CD4-positive, alpha-beta T cell treated with Interleukin-15 for 4 hours (primary cell): Measurements from ENCODE around the gene FCN2.

ENCODE experiments used
- DNase-seq: peaks from one replicate; pipeline ENCODE4 v3.0.0-alpha.2; 2020; ENCODE audit warnings: low spot score

Gene FCN2

DNA sequence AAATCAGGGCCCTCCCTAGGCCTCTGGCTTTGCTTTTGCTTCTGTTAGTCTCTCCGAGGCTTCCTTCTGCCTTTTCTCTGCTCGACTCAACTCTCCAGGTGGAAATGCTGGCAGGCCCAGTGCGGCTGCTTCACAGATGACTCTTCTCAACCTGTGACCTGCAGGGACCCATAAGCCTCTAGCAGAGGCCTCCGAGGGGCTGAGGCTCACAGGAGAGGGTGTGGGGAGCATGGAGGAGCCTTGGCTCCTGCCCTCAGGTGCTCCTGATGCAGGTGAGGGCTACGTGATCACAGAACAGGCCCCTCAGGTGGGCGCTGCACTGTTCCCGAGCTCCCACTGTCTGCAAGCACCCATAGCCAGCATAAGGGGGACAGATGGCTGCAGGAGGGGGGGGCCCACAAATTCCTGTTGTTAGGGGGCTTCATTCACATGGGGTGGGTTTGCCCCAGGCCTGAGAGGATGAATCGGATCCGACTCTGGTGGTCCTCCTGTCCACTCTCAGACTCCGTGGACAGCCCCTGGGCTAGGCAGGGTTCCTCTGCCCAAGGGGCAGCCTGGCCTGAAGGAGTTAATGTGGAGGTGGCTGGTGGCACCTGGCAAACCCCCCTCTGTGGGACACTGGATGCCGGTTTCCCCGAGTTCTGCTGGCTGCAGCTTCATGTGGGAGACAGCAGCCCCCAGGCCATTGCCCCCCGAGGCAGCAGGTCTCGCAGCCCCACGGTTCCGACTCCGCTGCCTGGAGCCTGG lies 10.9 kb upstream of the FCN2 start:
- no peak for DNase-seq

DNA sequence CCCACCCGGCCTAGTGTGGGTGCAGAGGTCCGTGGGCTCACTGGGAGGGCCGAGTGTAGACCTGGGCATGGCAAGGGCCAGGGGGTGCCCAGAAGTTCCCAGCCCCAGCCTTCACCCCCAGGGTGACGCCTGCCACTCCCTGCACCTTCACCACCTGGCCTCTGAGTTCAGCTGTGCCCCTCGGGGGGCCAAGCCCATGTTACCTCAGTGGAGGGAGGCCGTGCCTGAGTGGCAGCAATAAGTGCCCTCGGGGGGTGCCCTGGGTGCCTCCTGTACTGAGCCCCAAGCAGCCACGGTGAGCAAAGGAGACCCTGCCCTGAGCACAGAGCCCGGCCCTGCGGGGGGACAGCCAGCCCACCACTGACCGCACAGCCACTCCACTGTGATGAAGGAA lies 10.3 kb upstream of the FCN2 start:
- DNase-seq, result no peak

DNA sequence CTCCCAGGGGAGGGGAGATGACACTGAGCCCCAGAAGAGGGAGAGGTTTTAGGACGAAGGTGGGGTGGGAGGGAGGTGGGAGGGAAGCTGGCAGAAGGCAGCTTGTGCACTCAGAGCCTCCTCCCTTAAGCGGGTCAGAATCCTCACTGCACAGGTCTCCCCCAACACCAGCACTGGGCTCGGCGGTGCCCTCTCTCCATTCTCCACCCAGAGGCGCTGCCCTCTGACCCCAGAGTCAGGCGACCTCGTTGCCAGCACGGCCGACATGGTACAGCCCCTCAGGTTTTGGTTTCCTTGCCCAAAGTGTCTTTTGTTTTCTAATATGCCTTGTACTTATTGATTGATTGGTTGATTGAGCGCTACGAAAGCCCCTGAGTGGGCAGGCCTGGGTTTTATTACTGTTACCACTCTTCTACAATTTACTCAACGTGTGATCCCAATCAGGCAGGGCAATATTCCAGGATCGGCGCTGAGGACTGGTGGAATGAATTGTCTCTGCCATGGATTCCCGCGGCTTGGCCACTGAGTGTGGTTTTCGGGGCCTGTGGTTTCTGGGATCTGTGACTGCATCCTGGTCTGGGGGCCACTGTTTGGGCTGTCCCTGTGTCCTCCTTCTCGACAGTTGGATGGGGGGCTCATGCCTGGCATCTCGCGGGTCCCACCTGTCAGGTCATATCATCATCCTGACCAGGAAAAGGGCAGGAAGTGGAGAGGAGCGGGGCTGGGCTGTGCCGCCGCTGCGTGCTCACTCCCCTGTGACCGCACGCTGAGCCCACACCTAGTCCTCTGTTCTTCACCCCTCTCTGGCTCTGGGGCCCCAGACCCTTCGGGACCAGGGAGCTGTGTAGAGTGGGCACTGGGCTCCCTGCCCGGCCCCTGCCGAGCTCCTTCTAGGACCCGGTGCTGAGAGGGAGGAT lies 9.6 kb upstream of the FCN2 start:
- no peak for DNase-seq

DNA sequence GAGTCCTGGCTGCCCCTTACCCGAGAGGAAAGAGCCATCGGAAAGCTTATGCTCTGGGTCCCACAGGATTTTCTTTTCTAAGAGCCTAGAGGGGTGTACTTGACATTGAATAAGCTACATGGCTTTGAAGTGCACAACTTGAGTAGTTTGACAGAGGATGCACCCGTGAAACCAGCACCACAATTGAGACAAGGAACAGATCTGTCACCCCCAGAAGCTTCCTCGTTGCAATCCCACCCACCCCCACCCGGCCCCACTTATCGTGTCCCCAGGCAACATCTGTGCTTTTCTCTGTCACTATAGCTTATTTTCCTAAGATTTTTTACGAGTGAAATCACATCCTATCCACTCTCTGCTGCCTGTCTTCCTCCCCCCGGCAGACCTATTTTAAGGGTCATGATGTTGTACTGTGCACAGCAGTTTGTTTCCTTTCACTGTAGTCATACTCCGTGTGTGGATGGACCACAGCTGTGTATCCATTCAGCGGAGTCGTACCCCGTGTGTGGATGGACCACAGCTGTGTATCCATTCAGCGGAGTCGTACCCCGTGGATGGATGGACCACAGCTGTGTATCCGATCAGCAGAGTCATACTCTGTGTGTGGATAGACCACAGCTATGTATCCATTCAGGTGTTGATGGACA lies 8.8 kb upstream of the FCN2 start:
- no peak for DNase-seq

DNA sequence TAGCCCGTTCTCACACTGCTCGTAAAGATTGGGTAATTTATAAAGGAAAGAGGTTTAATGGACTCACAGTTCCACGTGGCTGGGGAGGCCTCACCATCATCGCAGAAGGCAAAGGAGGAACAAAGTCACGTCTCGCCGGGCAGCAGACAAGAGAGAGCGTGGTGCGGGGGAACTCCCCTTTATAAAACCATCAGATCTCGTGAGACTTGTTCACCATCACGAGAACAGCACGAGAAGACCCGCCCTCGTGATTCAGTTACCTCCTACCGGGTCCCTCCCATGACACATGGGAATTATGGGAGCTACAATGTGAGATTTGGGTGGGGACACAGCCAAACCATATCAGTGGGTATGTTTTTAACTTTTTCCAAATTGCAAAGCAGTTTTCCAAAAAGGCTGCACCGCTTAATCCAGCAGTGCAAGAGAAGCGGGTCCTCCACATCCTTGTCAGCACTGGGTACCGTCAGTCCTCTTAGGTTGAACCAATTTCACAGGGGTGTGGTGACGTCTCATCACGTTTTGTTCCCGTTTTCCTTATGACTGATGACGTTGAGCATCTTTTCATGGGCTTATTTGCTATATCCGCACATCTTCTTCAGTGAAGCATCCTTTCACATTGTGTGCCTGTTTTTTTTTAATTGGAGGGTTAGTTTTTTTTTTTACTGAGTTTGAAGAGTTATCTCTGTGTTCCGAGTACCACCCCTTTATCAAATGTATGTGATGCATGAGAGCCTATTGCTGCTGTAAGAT lies 8.0 kb upstream of the FCN2 start:
- DNase-seq, result no peak

DNA sequence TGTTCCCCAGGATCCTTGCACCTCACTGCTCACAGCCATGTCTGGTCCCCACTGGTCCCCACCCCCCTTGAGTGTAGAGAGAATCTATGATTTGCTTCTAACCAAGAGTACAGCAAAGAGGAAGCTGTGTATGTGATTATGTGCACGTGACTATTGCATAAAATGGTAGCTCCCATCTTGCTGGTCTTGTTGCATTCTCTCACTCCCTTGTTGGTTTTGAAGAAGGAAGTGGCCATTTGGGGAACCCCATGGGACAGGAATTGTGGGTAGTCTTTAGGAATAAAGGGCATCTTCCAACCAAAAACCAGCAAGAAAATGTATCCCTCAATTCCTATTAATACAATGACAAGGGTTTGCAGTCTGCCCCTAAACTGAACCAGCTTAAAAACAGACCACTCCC lies 5.2 kb upstream of the FCN2 start:
- no peak for DNase-seq

DNA sequence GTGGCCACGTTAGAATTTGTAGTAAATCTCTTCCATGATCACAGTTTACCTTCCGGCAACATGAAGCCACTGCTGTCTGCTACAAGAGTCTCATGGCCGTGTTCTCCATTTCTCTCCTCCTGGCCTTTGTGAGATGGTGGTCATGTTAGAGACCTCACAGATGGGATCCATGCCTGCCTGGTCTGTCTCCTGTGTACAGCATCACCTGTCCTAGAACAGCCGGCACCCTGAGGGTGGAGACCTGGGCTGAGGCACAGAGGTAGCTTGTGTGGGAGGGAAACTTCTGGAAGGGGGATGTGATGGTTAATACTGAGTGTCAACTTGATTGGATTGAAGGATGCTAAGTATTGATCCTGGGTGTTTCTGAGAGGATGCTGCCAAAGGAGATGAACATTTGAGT lies 3.1 kb upstream of the FCN2 start:
- DNase-seq, result no peak

DNA sequence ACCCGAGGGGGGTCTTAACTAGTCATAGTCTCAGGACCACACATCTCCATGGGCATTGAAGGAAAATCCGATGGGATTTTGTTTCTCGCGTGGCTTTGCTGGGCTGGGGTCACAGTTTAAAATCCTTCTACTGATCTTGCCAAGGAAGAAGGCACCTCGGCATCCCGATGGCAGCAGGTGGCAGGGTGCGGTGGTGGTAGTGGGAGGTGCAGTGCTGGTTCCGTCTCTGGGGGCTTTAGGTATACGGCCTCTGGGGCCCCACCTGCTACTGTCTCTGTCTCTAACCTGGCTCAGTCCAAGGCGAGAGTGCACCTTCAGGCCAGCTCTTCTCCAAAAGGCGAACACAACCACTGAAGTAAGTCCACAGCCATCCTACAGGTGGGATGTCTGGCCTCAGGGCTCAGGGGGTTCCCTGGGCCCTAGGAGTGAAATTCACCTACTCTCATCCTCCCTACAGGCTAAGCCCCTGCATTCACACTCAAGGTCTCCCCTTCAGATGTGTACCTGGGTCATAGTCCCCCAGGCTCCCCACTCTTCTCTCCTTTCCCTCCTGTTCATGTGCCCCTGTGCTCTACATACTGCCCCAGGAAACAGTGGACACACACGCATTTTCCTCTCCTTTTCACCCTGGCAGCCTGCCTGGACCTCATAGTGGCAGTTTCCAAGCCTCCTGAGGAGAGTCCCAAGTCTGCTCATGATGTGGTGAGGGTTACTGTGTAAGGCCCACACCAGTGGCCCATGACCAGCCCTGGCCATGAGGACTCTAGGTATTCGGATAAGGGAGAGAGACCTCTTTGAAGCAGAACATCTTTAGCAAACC lies 736 bp upstream of the FCN2 start:
- DNase-seq, result no peak

DNA sequence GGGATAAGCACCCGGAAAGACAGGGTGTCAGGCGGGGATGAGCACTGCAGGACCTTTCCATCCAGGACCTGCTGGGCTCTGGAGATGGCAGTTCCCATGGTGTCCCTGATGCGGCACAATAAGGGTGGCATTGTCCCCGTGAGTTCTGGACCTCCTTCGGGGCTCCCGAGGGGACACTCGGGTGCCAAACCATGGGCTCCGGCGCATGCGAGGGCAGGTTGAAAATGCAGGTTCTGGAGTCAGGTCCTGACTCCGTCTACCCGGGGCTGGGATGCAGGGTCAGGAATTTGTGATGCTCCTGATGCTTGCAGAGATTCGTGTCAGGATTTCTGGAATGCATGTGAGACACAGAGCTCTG lies 682 bp downstream of the FCN2 start:
- no peak for DNase-seq

DNA sequence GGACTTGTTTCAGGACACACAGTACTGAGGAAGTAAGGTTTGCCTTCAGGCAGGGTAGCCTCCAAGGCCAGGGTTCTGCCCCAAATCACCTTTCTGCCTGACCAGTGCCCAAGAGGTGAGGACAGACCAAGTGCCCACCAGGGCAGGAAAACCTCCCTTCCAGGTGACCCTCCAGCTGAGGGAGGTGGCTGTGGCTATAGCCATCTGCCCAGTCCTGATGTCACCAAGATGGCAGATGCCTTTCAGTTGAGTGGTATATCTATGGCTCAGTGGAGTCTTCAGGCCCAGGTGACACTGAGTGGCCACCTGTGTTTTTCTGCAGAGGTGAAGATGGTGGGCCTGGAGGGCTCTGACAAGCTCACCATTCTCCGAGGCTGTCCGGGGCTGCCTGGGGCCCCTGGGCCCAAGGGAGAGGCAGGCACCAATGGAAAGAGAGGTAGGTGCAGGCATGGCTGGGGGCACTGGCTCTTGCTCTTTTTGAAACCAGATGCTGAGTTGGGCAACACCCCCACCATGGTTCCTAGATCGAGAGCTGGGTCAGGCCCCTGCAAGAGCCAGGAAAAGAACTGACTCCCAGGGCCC lies 1.7 kb downstream of the FCN2 start:
- no peak for DNase-seq

DNA sequence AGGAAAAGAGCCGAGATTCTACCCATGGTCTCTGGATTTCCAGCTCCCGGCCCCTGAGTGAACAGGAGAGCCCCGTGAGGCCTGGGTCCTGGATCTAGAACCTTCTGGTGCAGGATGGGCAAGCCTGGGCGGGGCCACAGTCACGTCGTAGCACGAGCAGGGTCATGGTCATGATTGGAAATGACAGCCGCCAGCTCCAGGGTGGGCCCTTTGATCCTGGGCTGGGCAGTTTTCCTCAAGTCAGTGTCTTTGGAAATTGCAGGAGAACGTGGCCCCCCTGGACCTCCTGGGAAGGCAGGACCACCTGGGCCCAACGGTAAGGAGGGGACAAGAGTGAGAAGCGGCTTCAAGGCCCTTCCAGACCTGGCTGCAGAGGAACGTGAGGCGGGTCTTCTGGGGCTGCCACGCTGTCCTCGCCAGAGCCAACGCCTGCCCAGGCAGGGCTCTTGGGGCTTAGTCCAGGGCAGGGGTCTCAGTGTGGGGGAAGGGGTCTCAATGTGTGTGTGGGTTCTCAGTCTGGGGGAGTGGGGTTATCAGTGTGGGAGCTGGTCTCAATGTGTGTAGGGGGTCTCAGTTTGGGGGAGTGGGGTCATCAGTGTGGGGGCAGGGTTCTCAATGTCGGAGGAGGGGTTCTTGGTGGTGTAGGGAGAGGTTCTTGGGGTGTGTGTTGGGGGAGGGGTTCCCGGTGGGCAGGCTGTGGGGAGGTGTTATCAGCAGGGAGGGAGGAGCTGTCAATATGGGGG lies 2.6 kb downstream of the FCN2 start:
- no peak for DNase-seq

DNA sequence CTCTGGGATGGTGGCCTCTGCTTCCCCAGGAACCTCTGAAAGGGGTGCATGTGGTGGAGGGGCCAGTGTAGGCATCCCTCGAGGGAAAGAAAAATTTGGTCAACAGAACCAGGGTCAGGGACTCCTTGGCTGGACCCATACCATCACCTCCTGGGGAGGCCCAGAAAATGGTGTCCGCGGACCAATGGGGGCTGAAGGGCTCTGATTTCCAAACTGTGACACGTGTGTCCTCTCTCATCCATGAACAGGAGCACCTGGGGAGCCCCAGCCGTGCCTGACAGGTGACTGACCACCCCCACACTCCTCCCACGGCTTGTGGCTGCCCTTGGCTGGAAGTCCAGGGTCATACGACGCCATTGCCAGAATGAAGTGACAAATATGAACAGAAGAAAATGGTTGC lies 3.9 kb downstream of the FCN2 start:
- no peak for DNase-seq

DNA sequence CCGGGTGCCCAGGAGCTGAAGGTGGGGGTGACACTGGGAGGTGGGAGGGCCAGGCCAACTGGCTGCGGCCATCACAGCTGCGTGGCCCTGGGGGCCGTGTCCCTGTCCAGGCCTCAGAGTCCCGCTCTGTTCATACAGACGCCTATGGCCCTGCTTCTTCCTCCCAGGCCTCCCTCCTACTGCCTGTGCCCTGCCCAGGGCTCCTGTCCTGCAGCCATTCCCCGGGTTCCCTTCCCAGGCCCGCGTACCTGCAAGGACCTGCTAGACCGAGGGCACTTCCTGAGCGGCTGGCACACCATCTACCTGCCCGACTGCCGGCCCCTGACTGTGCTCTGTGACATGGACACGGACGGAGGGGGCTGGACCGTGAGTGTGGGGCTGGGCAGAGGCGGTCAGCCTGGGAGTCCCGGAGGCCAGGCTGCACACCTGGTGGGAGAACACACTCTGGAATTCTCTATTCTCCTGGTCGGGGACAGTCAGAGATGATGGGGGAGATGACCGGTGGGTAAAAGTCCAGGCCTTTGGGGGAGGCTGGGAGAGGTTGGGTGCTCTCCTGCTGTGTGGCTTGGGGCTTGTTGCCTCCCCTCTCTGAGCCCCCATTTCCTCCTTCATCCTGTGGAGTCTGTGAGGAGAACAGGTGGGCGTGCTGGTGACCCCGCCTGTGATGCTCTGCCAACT lies 4.5 kb downstream of the FCN2 start:
- DNase-seq, result no peak

DNA sequence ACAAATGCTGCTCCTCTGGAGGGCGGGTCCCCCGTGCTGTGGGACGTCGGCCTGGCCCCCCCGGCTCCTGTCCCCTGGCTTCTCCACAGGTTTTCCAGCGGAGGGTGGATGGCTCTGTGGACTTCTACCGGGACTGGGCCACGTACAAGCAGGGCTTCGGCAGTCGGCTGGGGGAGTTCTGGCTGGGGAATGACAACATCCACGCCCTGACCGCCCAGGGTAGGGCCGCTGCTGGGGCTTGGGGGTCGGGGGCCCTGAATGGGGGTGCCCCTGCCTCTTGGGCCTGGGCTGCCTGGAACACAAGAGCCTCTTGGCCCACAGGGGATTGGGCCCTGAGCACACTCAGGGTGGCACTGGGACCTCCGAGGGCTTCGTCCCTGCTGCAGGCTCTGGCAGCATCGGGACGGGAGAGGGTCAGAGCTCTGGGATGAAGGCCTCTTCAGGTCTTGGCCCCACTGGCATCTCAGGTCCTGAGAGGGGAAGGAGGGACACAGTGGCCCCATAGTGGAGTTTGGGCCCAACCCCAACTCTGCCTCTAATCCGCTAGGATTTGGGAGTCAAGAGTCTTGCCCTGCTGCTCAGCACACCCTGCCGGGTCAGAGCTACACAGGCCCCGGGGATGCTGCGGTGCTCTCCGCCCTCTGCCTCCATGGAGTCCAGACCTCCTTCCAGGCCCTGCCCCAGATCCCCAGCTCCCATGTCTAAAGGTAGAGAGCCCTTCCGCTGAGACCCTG lies 5.2 kb downstream of the FCN2 start:
- no peak for DNase-seq

DNA sequence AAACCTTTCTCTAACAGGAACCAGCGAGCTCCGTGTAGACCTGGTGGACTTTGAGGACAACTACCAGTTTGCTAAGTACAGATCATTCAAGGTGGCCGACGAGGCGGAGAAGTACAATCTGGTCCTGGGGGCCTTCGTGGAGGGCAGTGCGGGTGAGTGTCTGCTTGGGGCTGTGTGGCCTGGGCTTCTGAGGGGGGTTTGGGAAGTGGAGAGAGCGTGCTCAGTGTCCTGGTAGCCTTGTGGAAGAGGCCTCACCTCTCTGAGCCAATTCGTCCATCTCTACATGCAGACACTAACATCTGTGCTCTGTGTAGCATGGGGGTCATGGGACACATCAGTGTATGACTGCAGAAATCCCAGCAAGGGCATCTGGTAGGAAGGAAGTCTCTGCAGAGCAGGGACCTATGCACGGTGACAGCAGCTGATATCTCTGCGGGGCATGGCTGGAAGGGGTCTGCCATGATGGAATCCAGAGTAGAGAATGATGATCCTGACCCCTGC lies 5.9 kb downstream of the FCN2 start:
- no peak for DNase-seq

DNA sequence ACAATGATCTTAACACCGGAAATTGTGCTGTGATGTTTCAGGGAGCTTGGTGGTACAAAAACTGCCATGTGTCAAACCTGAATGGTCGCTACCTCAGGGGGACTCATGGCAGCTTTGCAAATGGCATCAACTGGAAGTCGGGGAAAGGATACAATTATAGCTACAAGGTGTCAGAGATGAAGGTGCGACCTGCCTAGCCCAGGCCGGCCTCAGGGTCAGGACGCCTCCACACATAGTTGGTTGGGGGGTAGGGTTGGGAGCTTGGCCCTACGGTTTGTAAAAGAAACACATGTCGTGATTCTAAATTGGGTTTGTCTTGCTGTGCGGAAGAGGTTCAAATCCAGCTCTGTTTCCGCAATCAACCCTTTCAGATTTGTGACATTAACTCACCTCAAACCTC lies 6.6 kb downstream of the FCN2 start:
- no peak for DNase-seq

DNA sequence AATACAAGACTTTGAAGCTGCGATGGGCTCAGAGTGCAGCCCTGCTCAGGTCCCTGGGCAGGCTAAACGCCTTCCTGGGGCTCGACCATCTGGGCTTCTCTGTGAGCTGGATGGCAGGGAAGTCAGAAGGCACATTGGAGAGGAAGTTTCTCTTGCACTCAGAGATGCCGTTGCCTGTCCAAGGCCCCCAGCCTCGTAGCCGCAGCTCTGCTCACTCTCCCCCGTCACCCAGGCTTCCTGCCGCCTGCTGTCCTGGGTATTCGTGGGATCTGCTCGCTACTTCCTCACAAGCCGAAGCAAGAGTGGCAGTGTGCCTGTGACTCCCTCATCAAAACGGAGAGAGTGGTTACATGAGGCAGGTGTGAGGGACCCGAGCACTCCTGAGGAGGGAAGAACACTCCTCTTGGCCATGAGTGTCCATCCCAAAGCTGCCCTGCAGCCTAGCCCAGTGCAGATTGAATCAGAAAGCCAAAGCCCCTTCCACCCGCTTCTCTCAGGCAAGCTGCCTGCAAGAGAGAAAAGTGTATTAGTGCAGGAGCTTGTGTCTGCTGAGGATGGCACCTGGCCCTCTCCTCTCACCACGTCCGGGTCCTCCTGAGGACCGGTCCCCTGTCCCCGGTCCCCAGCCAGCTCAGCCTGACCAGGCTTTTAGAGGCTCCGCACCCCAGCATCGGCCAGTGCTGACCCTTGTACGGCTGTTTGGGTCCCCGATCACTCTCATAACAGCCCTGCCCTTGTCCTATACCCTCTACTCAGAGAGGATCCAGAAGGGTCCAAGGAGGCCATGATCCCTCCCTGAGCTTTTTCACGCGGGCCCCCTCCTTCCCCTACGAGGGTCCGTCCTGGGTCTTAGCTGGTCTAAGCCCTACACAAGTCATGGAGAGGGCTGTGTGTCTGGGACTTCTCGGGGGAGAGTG lies 7.3 kb downstream of the FCN2 start:
- DNase-seq, result no peak
